ENCODE results near the gene VWA5B2.
A peak's percentile ranks its signal among the peaks of the same experiment; 100 is the strongest.
"Not testable (repeated sequence)": the region's sequence is repeated elsewhere in the genome, so short reads cannot be mapped to it uniquely, and the experiment has no call there.

The VWA5B2 gene

DNA sequence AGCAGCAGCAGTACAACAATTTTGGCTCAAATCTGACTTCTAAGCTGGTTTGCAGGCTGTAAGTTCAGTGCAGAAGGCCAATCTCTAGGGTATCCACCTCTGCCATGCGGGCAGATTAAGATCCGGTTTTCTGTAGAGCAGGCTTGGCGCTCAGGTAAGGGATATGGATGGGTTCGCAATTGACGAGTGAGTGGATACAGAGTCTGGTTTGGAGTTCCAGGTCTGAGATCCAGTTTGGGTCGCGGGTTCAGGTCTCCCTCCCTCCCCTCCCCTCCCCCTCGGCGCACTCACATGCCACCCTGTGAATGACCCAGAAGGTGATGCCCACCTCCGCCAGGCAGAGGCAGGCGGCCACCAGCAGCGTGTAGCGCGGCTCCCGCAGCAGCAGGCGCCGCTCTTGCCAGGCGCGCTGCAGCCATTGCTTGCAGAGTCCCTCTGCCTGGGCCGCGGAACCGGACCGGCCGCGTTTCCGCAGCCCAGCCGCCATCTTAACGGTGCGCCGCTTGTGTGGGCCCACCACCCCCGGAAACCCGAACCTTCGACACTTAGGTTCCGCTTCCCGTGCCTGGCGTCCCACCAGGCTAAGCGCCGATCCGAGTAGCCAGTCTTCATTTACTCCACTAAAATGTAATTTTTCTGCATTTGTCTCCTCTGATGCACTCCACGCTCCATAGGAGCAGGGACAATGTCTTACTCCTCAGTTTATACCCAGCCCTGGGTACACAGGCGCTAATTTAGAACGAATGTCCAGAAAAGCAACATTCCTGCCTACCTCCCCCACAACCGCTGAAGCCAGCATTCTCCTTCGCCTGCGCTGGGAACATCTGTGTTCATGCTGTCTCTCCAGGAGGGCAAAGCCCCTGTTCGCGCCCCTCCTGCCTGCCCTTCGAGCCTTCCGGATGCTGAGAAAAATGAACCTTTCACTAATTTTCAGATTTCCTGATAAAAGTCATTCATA lies 19.3 kb downstream of the VWA5B2 start, which contains the start of gene ALG3:
ALG3 (minus strand) TSS at position 509 of the 958 bp plus-strand sequence; CDS start at position 487, 22 bp downstream.
- DNase-seq, result peak; percentile 90

DNA sequence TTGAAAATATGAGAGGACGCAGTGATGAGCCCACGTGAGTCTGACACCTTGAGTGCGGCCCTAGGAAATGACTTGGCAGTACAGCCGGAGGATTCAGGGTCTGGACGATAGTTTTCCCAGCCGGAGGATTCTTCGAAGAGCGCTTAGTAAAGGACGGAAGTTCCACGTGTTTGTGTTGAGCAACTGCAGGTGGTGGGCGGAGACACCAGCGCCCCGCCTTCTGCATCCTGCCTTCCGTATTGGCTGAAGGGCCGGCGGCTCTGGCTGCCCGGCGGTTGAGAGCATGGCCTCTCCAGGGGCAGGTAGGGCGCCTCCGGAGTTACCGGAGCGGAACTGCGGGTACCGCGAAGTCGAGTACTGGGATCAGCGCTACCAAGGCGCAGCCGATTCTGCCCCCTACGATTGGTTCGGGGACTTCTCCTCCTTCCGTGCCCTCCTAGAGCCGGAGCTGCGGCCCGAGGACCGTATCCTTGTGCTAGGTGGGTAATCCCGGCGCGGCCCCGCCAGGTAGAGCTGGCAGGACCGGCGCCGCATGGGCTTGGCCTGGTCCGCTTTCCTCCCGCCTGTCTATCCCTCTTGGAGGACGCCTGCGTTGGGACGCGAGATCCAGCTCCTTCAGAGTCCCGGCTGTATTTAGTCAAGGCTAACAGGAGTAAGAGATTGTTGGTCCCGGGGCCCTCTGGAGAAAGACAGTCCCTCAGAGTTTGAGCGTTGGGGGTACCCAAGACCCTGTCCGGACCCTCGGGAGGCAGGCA lies 20.2 kb downstream of the VWA5B2 start, which contains the start of gene EEF1AKMT4:
EEF1AKMT4 (plus strand) TSS at position 261 of the 755 bp plus-strand sequence; CDS start at position 284, 23 bp downstream.
- DNase-seq, result peak; percentile 97

DNA sequence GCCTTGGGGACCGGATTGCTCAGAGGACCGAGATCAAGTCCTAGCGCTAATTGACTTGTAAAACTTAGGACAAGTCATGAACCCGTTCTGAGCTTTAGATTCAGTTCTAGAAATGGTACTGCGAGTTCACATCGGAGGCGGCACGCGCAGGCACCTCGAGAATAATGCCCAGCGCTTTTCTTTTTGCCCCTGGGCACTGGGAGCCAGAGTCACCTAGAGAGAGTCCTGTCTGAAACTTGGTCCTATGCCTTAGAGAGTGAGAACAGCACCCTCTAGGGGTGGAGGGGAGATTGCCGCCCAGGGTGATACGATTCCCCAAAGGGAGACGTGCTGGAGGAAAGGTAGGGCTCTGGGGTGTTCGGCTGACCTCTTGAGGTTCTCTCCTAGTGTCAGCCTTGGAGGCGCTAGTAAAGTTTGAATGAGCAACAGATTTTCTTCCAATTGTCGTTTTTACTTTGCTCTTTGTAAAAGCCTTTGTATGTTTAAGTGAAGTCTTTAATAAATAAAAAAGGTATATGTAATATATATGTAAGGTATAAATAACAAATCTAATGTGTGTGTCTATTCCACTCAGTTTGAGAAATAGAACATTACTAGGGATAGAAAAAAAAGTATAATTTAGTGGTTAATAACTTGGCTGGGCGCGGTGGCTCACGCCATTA lies 20.9 kb downstream of the VWA5B2 start:
- DNase-seq, result peak; percentile 89

DNA sequence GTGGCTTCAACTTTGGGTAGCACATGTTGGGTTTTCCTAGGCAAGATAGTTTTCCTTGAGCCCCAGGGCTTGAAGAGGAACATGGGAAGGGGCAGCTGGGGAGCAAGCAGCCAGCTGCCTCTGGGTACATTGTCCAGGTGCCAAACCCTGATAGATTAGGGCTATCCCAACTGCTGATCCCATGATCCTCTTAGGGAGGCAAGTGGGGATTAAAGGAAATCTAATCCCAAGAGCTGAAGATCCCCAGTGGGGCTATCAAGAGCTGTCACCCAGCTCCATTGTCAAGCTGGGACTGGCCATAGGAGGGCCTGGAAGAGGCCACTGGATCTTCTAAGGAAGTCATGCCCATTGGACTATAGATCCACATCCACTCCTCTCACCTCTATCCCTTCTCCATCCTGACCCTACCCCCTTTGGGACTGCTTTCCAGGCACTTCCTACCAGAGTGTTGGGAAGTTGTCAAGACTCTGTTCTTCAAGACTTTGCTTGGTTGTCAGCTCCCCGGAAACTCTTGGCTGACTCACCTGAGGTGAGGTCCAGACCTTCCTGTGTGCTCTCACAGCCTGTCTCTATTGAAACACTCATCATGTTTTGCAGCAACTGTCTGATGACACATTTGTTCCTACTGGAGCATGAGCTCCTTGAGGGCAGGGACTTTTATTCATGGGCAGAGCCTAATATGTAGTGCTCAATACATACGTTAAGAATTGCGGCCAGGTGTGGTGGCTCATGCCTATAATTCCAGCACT lies 26.1 kb downstream of the VWA5B2 start:
- peak; percentile 34 for DNase-seq

DNA sequence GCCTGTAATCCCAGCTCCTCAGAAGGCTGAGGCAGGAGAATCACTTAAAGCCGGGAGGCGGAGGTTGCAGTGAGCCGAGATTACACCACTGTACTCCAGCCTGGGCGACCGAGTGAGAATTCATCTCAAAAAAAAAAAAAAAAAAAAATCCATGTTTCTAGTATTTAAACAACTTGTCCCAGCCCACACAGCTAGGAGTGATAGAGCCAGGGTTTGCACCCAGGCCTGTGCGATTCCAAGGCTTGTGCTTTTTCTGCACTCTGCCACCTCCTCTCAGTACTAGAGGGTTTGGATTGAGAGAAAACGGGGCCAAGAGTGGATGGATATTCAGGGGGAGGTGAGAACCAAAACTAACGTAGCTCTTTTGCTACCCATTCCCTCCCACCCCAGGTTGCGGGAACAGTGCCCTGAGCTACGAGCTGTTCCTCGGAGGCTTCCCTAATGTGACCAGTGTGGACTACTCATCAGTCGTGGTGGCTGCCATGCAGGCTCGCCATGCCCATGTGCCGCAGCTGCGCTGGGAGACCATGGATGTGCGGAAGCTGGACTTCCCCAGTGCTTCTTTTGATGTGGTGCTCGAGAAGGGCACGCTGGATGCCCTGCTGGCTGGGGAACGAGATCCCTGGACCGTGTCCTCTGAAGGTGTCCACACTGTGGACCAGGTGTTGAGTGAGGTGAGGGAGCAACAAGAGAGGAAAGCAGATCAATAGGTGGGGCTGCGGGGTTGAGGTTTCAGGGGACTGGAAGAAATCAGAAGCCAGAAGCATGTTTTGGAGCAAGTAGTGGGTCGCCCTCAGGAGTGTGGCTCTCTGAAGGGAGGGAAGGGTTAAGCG lies 27.9 kb downstream of the VWA5B2 start:
- no peak for DNase-seq

DNA sequence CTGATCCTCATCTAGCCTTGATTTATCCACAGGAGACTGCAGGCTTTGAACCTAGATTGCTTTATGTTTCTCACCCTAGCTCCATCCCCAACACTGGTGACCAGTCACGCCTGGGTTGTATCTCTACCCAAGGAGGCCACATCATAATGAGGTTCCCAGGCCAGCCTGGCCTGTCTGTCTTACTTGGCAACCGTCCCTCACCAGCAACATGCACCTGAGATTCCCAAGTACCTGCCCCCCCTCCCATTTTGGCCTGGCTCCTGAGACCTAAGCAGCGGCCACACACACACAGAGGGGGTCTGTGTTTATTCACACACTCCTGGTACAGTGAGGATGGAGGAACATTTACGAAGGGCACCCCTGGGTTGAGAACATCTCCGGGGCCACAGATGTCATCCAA lies 29.5 kb downstream of the VWA5B2 start:
- no peak for DNase-seq

DNA sequence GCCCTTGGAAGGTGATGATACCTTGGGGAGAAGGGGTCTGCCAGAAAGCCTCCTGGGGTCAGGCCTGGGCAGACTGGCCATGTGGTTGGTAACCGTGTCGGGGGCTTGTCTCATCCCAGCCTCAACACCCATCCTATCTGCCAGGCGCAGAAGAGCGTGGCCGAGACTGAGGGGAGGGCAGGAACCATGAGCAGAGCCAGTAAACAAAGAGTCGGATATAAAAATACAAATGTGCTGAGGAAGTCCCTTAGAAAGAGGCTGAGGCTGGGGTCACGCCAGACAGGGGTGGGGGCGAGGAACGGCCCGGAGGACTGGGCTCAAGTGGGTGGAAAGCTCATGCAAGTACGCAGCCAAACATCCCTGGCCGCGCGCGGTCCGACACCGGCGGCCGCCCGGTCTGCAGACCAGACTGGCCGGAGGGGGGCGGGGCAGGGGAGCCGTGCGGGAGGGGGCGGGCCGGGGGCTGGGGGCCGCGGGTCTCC lies 30.1 kb downstream of the VWA5B2 start:
- DNase-seq, result no peak

DNA sequence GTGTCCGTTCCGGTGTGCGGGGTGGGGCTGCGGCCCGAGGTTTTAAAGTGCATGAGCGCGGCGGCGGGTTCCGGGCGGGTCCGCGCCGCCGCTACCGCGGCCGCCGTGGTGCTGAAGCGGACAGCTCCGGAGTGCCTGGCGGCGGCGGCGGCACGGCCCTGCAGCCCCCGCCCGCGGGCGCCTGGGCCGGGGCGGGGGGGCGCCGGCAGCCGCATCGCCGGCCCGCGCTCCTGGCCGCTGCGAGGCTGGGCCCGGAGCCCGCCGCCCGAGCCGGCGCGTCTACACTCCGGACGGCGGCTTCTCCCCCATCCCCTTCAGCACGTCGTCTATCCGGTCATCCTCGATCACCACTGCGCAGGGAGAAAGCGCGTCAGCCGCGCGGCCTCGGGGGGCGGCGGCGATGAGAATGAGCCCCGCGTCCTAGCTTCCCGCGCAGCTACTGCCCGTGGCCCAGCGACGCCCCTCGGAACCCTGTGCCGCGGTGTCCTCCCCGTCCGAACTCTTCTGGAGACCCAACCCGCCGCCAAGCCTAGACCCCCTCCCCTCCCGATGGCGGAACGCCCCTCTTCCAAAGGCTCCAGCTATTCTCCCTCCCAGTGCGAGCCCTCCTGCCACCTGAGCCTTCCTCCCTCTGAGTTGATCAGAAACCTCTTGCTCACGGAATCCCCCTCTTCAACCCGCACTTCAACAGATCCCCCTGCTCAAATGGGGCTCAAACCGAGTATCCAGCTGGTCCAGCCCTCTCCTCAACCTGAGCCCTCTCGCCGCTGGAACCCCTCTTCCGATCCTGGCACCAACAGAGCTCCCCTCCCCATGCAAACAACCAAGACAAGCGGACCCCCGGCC lies 30.7 kb downstream of the VWA5B2 start:
- DNase-seq, result peak; percentile 39

DNA sequence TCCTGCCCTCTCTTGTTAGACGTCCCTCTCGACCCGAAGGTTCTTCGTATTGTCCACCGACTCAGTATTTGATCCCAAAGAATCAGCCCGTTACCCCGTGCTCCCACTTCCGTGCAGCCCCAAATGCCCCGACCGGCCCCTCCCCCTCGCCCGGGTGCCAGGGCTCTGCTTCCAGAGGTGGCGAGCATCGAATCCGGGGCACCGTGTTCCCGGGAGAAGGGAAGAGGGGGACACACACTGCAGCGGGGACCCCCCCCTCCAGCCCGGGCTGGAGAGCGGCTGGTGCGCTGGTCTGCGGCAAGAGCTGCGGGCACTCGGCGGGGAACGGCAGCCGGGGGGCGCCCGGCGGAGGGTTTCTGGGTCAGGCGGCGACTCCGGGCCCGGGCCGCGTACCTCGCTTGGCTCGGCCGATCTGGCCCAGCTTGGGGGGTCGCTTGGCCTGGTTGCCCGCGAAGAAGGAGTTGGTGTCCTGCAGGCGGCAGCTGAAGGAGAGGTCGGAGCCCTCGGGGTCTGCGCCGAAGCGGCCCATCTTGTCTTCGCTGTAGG lies 31.4 kb downstream of the VWA5B2 start:
- DNase-seq, result peak; percentile 8

DNA sequence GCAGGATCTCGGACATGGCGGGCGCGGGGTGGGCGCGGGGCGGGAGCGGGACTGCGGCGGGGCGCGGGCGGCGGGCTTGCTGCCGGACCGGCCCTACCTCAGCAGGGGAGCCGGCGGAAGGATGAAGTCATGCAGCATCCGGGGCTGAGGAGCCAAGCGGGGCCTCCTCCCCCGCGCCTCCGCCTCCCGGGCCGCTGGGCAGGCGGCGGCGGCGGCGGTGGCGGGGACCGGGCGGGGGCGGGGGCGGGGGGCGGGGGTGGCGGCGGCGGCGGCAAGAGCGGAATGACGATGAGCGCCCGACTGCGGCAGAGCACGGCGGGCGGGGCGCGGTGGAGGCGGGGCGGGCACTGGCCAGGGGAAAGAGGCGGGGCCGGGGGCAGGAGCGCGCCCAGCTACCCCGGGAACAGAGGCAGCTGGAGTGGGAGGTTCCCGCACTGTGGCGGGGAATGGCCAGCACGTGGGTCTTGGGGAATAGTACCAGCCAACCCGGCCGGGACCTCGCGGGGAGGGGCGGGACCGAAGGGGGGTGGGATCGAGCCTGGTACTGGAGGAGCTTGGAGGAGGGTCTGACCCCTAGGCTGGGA lies 32.0 kb downstream of the VWA5B2 start, which contains the start of gene CAMK2N2:
CAMK2N2 (minus strand) TSS at position 284 of the 584 bp plus-strand sequence; CDS start at position 16, 268 bp downstream.
- peak; percentile 63 for DNase-seq

DNA sequence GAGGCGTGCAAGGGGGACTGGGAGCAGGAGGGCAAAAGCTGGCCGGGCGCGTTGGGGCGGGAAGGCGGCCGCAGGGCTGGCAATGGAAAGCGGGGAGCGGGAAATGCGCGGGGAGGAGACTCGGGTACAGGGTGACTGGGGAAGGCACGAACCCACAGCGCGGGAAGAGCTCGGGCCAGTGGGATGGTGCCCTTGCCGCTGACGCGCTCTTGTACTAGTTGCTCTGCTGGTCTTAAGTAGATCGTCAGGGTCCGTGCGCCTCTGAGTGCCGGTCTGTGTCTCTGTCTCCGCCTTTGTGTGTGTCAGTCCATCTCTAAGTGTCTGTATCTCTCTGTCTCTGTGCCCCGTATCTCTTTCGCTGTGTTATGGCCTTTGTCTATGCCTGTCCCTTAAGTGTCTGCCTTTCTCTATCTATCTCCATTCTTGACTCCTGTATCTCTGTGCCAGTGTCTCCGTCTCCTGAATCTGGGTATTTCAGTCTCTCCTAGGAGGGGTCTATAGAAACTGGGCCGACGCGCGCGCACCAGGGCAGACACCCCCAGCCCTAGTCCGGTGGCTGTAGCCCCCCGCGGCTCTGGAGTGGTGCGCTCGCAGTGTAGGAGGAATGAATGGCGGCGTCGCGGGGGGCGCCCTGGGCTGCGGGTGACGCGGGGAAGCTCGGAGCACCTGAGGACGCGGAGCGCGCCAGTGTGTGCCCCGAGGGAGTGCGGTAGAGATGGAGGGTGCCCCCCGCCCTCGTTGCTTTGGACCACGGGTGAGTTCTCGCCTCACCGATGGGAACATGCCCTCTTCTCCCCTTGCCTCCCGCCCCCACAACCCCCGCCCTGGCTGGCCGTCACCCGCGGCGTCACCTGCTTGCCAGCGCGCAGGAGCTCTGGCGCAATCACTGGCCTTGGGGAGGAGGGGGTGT lies 32.7 kb downstream of the VWA5B2 start:
- DNase-seq, result peak; percentile 41

DNA sequence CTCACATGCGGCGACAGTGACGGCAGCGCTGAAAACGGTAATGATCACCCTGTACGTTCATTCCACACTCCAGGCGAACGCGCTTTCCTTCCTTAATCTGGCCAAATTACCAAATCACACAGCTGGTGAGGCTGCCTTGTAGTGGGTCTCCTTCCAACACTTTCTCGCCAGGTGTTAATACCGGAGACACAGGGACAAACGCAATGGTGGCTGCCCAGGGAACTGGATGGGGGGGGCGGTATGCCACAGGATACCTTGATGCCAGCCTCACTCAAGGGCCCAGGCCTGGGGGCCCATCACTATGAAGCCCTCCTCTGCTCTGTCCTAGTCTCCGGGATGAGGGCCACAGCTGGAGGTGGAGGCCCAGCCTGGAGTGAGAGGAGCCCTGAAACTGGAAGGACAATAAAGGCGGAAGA lies 33.4 kb downstream of the VWA5B2 start:
- DNase-seq, result no peak

DNA sequence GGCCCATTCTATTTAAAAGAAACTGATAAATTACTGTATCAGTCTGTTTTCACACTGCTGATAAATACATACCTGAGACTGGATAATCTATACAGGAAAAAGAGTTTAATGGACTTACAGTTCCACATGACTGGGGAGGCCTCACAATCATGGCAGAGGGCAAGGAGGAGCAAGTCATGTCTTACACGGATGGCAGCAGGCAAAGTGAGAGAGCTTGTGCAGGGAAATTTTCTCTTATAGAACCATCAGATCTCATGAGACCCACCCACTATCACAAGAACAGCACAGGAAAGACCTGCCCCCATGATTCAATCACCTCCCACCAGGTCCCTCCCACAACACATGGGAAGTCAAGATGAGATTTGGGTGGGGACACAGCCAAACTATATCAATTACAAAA lies 37.9 kb downstream of the VWA5B2 start:
- not testable (repeated sequence) for DNase-seq

DNA sequence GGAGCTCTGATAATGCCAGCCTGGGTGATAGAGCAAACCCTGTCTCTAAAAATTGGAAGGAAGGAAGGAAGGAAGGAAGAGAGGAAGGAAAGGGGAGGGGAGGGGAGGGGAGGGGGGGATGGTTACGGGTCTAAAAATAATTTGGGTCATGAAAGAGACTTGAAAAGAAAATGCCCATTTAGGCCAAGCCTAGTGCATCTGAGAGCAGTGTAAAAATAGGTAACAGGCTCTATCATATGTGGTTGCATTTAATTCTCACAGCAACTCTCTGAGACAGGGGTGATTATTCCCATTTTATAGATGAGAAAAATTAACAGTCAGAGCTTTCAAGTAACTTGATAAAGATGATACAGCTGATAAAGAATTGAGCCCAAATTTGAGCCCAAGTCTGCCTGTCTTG lies 42.9 kb downstream of the VWA5B2 start:
- DNase-seq, result no peak

DNA sequence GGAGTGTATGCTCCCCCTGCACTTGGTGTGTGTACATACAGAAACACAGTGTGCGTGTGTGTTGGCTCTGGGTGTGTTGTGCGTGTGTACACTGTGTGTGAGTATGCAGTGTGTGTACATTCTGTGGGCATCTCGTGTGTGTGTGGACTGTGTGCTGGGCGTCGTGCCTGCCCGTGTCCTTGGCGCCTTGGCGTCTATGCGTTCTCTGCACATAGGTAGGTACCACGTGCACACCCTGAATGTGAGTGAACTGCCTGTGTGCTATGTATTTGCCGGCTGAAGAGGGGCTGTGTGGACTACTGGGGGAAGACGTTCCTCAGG lies 46.0 kb downstream of the VWA5B2 start:
- DNase-seq, result no peak

DNA sequence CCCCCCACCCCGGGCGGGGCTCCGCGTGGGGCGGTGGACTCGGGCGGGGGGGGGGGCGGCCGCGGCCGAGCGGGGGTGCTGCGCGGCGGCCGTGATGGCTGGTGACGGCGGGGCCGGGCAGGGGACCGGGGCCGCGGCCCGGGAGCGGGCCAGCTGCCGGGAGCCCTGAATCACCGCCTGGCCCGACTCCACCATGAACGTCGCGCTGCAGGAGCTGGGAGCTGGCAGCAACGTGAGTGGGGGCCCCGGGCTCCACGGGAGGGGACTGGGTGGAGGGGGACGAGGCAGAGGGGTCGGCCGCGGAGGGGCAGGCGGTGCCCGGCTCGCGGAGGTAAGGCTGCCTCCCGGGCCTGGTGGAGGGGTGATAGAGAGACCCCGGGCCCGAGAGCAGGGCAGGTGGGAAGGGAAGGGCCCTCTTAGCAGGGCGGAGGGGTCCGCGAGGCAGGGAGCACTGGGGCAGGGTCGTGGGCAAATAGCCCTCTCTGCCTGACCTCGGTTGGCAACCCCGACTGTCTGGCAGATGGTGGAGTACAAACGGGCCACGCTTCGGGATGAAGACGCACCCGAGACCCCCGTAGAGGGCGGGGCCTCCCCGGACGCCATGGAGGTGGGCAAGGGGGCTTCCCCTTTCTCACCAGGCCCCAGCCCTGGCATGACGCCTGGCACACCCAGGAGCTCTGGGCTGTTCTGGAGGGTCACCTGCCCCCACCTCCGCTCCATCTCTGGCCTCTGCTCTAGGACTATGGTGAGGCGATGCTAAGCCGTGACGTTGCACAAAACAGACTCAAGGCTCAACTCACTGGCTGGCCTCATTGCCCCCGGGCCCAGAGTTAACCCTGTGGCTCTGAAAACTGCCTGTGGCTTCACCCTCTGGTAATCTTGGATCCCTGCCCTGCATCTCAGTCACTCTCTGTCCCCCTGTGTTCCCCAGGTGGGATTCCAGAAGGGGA lies 46.9 kb downstream of the VWA5B2 start, which contains the start of gene ECE2:
ECE2 (plus strand) TSS at position 62 of the 950 bp plus-strand sequence; CDS start at position 194, 132 bp downstream.
- DNase-seq, result no peak

DNA sequence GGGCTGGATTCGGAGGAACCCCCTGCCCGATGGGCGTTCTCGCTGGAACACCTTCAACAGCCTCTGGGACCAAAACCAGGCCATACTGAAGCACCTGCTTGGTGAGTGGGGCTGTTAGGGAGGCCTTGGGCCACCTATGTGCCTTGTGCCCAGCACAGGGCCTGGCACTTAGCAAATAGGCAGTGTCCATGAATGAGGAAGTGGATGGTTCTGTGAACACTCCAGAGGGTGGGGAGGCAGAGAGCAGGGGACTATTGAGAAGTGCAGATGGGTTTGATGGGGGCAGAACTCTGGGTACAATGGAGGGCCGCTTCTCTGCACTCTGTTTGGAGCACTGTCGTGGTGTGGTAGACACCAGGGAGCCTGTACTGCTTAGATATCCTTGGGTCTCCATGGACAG lies 48.0 kb downstream of the VWA5B2 start:
- DNase-seq, result no peak
